Liver (tissue), 3 donors: ENCODE measurements around the gene LIPC.

Experiments used
- FOXA2 ChIP-seq: IDR thresholded peaks from 2 replicates; pipeline ENCODE4 v1.6.1; 2016; ENCODE audit warnings: antibody characterized with exemption
- JUND ChIP-seq, 2 donors: IDR thresholded peaks; 2 replicates each; pipeline ENCODE4 v1.6.1; 2016; ENCODE audit warnings: antibody characterized with exemption in 2 of 2
- MAX ChIP-seq: IDR thresholded peaks from 2 replicates; pipeline ENCODE4 v1.6.1; 2016; ENCODE audit warnings: antibody characterized with exemption
- REST ChIP-seq: IDR thresholded peaks from 2 replicates; pipeline ENCODE4 v1.6.1; 2016; ENCODE audit warnings: antibody characterized with exemption, mild to moderate bottlenecking
- SP1 ChIP-seq: IDR thresholded peaks from 2 replicates; pipeline ENCODE4 v1.6.1; 2018; ENCODE audit warnings: antibody characterized with exemption, mild to moderate bottlenecking
- TF ChIP-seq, protein P1 (sequence below): fragments of 150-350 bp; IDR thresholded peaks from 2 replicates; pipeline ENCODE4 v1.5.1; 2017; ENCODE audit warnings: improper control_type of control experiment, low read depth, low read length; ENCODE audit not compliant: missing input control
- donor health status: healthy.
- donor health status: healthy.

GRCh38 chr15:58521293-58521991 is 89.7 kb downstream of the LIPC start:
- TF ChIP-seq JUND (IDR thresholded peaks at IDR 0.05) = peak; percentile 26 to 35
- TF ChIP-seq, protein P1, sequence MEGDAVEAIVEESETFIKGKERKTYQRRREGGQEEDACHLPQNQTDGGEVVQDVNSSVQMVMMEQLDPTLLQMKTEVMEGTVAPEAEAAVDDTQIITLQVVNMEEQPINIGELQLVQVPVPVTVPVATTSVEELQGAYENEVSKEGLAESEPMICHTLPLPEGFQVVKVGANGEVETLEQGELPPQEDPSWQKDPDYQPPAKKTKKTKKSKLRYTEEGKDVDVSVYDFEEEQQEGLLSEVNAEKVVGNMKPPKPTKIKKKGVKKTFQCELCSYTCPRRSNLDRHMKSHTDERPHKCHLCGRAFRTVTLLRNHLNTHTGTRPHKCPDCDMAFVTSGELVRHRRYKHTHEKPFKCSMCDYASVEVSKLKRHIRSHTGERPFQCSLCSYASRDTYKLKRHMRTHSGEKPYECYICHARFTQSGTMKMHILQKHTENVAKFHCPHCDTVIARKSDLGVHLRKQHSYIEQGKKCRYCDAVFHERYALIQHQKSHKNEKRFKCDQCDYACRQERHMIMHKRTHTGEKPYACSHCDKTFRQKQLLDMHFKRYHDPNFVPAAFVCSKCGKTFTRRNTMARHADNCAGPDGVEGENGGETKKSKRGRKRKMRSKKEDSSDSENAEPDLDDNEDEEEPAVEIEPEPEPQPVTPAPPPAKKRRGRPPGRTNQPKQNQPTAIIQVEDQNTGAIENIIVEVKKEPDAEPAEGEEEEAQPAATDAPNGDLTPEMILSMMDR = no peak
- no peak for TF ChIP-seq MAX
- TF ChIP-seq SP1 = no peak
- TF ChIP-seq REST = no peak
- TF ChIP-seq FOXA2 = no peak
